Peyer's patch (tissue), 4 donors: ENCODE results near the gene PROK2. TPM values are rescaled to one million over a fixed set of nuclear protein-coding genes. Genes with fewer than 3 reads are reported as not detected.

Experiments used
- DNase-seq, 3 donors: peaks; one replicate each; pipeline ENCODE4 v3.0.0-alpha.2; 2017 to 2019
- H3K27ac ChIP-seq, 4 donors: fragments of 200-600 bp; sonication (generic); one replicate each; pipeline ENCODE4 v1.5.1; 2016 to 2019
- H3K27me3 ChIP-seq, 2 donors: fragments of 200-600 bp; sonication (generic); one replicate each; pipeline ENCODE4 v1.5.1; 2019
- H3K36me3 ChIP-seq, 3 donors: fragments of 200-600 bp; sonication (generic); one replicate each; pipeline ENCODE4 v1.5.1; 2016 to 2019
- H3K4me1 ChIP-seq, 4 donors: fragments of 200-600 bp; sonication (generic); one replicate each; pipeline ENCODE4 v1.5.1; 2016 to 2019
- H3K4me3 ChIP-seq, 4 donors: fragments of 200-600 bp; sonication (generic); 1 replicate in 3 of 4; 2 replicates in 1 of 4; pipeline ENCODE4 v1.5.1; 2016 to 2019; ENCODE audit warnings: mild to moderate bottlenecking in 1 of 4
- H3K9me3 ChIP-seq, 4 donors: fragments of 200-600 bp; sonication (generic); one replicate each; pipeline ENCODE4 v1.5.1; 2016 to 2019; ENCODE audit warnings: mild to moderate bottlenecking in 1 of 4
- POLR2A ChIP-seq, 2 donors: fragments of 450-650 bp; IDR thresholded peaks; one replicate each; pipeline ENCODE4 v1.5.1; 2017; ENCODE audit warnings: antibody characterized with exemption in 2 of 2, mild to moderate bottlenecking in 2 of 2, moderate library complexity in 2 of 2
- total RNA-seq, 4 donors: library from RNA; depleted of rRNA; stranded (reverse); fragments of >200 nt; gene quantifications; one replicate each; pipeline ENCODE4 v1.1.0, GENCODE V29; 2016
- TF ChIP-seq, protein P1 (sequence below), 6 experiments: fragments of 450-650 bp in 4 of 6; fragments of 200-600 bp in 2 of 6; sonication (generic) in 1 of 6; IDR thresholded peaks; one replicate each; pipeline ENCODE4 v1.5.1; 2017 to 2019; ENCODE audit warnings: antibody characterized with exemption in 6 of 6, mild to moderate bottlenecking in 3 of 6, moderate library complexity in 1 of 6

Gene PROK2
- total RNA-seq, 4 donors from 2014 or later = not detected

DNA sequence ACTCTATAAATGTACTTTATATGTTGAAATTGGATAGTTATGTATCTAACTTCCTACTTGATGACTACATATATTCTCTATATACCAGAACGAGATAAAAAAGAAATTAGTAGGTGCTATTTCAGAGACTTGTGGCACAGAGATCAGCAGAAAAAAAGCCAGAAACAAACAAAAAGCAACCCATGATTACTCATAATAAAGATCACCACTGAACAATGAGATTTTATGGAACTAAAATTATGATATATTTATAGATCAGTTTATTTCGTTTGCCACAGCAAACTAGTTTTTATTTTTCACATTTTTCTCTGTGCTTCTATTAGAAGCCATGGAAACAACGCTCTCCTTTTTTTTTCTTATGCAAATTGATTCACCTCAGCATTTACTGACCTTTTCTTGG is 15.1 kb upstream of the PROK2 start:
- no peak for DNase-seq
- H3K4me3 ChIP-seq = no peak overlapping the region
- H3K27me3 ChIP-seq = no peaks in the 10 kb centered on the region
- no peaks in the 10 kb centered on the region for H3K36me3 ChIP-seq
- H3K27ac ChIP-seq = no peak overlapping the region
- H3K4me1 ChIP-seq = no peaks in the 10 kb centered on the region
- no peak for TF ChIP-seq POLR2A (IDR thresholded peaks at IDR 0.05)
- TF ChIP-seq, protein P1, sequence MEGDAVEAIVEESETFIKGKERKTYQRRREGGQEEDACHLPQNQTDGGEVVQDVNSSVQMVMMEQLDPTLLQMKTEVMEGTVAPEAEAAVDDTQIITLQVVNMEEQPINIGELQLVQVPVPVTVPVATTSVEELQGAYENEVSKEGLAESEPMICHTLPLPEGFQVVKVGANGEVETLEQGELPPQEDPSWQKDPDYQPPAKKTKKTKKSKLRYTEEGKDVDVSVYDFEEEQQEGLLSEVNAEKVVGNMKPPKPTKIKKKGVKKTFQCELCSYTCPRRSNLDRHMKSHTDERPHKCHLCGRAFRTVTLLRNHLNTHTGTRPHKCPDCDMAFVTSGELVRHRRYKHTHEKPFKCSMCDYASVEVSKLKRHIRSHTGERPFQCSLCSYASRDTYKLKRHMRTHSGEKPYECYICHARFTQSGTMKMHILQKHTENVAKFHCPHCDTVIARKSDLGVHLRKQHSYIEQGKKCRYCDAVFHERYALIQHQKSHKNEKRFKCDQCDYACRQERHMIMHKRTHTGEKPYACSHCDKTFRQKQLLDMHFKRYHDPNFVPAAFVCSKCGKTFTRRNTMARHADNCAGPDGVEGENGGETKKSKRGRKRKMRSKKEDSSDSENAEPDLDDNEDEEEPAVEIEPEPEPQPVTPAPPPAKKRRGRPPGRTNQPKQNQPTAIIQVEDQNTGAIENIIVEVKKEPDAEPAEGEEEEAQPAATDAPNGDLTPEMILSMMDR (IDR thresholded peaks at IDR 0.05) = no peak
- H3K9me3 ChIP-seq = no peaks in the 10 kb centered on the region

DNA sequence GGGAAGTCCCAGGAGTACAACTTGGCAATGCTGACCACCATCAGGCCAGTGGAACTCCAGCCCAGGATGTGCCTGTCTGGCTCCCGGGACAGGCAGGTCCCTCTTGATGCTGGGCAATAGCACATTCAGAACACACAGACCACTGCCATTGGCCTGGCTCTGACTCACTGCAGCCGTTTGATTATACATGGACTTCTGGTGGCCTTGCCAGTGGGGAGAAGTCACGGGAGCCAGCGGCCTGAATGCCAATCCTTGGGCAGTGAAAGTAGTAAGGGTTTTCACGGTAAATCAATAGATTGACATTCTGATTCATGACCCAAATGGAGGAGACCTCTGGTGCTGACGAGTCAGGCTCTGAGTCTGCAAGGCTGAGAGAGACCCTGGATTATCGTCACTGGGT is 12.5 kb upstream of the PROK2 start:
- Histone ChIP-seq H3K9me3 (no peaks in the 10 kb centered on the region), H3K27ac (no peak overlapping the region), H3K4me3 (no peak overlapping the region), H3K36me3 (no peaks in the 10 kb centered on the region), H3K27me3 (no peaks in the 10 kb centered on the region), H3K4me1 (no peaks in the 10 kb centered on the region)
- DNase-seq = no peak
- TF ChIP-seq POLR2A (IDR thresholded peaks at IDR 0.05) = no peak
- TF ChIP-seq, protein P1 (IDR thresholded peaks at IDR 0.05) = no peak

DNA sequence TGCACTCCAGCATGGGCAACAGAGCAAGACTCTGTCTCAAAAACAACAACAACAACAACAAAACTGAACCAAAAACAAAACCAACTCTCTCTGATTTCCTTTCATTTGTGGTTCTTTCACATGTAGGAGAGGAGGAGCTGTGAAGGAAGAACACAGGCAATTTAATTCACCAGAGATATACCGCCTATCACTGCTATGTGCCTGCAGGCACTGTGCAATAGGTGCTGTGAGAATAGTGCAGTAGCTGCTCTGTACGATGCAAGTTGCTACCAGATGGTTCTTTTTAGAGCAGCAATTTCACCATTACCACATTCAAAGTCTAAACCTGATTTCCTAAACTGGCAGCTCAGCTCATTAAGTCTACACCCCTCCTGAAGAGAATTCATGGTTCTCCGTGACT is 11.3 kb upstream of the PROK2 start:
- H3K4me3 ChIP-seq = no peak overlapping the region
- no peaks in the 10 kb centered on the region for H3K4me1 ChIP-seq
- no peaks in the 10 kb centered on the region for H3K9me3 ChIP-seq
- H3K36me3 ChIP-seq = no peaks in the 10 kb centered on the region
- DNase-seq = no peak
- H3K27me3 ChIP-seq = no peaks in the 10 kb centered on the region
- H3K27ac ChIP-seq = no peak overlapping the region
- TF ChIP-seq POLR2A (IDR thresholded peaks at IDR 0.05) = no peak
- TF ChIP-seq, protein P1 (IDR thresholded peaks at IDR 0.05) = no peak

DNA sequence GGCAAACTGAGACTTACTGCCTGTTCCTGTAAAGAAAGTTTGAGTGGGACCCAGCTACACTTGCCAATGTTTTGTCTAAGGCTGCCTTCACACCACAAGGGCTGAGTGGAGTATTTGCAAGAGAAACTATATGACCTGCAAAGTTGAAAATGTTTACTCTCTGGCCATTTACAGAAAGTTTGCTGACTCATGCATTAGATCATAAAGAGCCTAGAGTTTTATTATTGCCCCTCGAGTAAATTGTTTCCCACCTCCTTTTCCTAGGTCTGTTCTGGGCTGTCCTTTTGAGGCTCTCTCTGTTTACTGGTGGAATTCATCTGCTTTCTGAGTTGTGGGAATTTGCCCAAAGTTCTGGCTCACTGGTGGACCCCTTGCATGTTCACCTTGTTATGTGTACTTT is 6.7 kb upstream of the PROK2 start:
- no peak for DNase-seq

DNA sequence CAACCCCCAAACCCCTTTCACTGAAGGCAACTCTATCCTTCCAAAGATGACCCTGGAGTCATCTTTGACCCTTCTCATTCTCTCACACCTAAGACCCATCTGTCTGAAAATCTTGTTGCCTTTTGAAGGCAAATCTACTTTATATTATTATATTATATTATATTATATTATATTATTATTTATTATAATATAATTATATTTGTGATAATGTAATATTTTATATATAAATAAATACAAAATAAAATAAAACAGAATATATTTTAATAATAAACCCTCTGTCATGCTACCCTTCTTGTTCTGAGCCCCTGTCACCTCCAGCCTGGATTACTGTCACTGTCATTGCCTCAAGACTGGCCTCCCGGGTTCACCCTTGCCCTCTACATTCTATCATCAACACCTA is 5.0 kb upstream of the PROK2 start:
- TF ChIP-seq, protein P1 (IDR thresholded peaks at IDR 0.05) = no peak
- Histone ChIP-seq H3K27ac (no peak overlapping the region), H3K9me3 (no peaks in the 10 kb centered on the region), H3K4me3 (no peak overlapping the region), H3K27me3 (peaks cover 0 to 7% of the 10 kb centered on the region in 2 donors), H3K36me3 (no peaks in the 10 kb centered on the region), H3K4me1 (peaks cover 0 to 4% (median 0%) of the 10 kb centered on the region in 4 donors)
- DNase-seq = no peak

More for the DNA sequence above, 6.7 kb upstream of the PROK2 start:
- TF ChIP-seq, protein P1 (IDR thresholded peaks at IDR 0.05) = no peak
- TF ChIP-seq POLR2A (IDR thresholded peaks at IDR 0.05) = no peak
- Histone ChIP-seq H3K4me3 (no peak overlapping the region), H3K4me1 (no peaks in the 10 kb centered on the region), H3K27me3 (no peaks in the 10 kb centered on the region), H3K27ac (no peak overlapping the region), H3K9me3 (no peaks in the 10 kb centered on the region), H3K36me3 (no peaks in the 10 kb centered on the region)

DNA sequence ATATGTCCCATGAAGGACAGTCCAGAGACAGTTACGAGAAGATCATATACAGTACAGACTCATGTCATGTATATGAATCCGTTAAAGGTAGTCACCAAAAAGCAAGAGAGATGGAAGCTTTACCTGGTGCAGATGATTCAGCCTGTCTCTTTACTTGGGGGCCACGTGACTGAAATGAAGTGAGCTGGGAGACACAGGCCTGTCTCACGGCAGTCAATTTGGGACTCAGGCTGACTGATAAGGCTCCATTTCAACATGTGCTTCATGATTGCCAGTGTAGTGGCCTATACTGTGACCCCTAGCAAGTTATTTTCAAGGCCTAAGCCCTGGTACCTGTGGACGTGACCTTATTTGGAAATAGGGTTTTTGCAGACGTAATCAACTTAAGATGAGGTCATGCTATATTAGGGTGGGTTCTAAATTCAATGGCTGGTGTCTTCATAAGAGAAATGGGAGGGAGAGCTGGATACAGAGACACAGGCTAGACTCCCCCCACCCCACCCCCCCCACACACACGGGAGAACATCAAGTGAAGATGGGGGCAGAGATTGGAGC is 3.0 kb upstream of the PROK2 start:
- Histone ChIP-seq H3K27ac (no peak overlapping the region), H3K9me3 (no peaks in the 10 kb centered on the region), H3K4me3 (no peak overlapping the region), H3K36me3 (no peaks in the 10 kb centered on the region), H3K27me3 (peaks cover 0 to 19% of the 10 kb centered on the region in 2 donors), H3K4me1 (peaks cover 0 to 13% (median 0%) of the 10 kb centered on the region in 4 donors)
- DNase-seq = no peak
- no peak for TF ChIP-seq POLR2A (IDR thresholded peaks at IDR 0.05)
- TF ChIP-seq, protein P1 (IDR thresholded peaks at IDR 0.05) = no peak
